GM12878 (cell line): Measurements from ENCODE around the gene ARID1A. TPM values are rescaled to one million over a fixed set of nuclear protein-coding genes. Genes with fewer than 3 reads are reported as not detected.

Experiments
- BMI1 ChIP-seq: fragments of 450-650 bp; IDR thresholded peaks from 2 replicates; pipeline ENCODE4 v1.6.1; 2016; ENCODE audit warnings: mild to moderate bottlenecking, moderate library complexity, borderline replicate concordance
- CREB1 ChIP-seq: IDR thresholded peaks from 2 replicates; pipeline ENCODE4 v1.6.1; 2012; ENCODE audit warnings: low read depth, mild to moderate bottlenecking, inconsistent platforms
- CTCF ChIP-seq, 3 experiments: IDR thresholded peaks in 2 of 3; conservative IDR thresholded peaks in 1 of 3; 2 replicates each; pipeline ENCODE4 v1.5.1; 2011; ENCODE audit warnings: low read depth in 3 of 3, low read length in 3 of 3, mild to moderate bottlenecking in 3 of 3, control low read depth in 2 of 3, moderate library complexity in 2 of 3, inconsistent platforms in 1 of 3, mixed read lengths in 1 of 3; ENCODE audit not compliant: control insufficient read depth in 2 of 3, insufficient read depth in 1 of 3; ENCODE audit errors: extremely low read depth in 1 of 3
- E4F1 ChIP-seq: fragments of 450-650 bp; IDR thresholded peaks from 2 replicates; pipeline ENCODE4 v1.6.1; 2018; ENCODE audit warnings: borderline replicate concordance, mild to moderate bottlenecking; ENCODE audit not compliant: partially characterized antibody
- ETV6 ChIP-seq, 2 experiments: fragments of 450-650 bp in 1 of 2; IDR thresholded peaks in 1 of 2; conservative IDR thresholded peaks in 1 of 2; 2 replicates each; pipeline ENCODE4 v1.6.1; 2014; ENCODE audit warnings: antibody characterized with exemption in 1 of 2, borderline replicate concordance in 1 of 2, low read depth in 1 of 2, mild to moderate bottlenecking in 1 of 2, moderate library complexity in 1 of 2
- FOXM1 ChIP-seq: IDR thresholded peaks from 2 replicates; pipeline ENCODE4 v1.6.1; 2012; ENCODE audit warnings: low read depth, mild to moderate bottlenecking, inconsistent platforms, low read length, moderate library complexity
- IKZF1 ChIP-seq: fragments of 450-650 bp; conservative IDR thresholded peaks from 2 replicates; pipeline ENCODE4 v1.6.1; 2017; ENCODE audit warnings: antibody characterized with exemption, mild to moderate bottlenecking
- NFYA ChIP-seq: IDR thresholded peaks from 2 replicates; pipeline ENCODE4 v1.6.1; 2011; ENCODE audit warnings: low read depth, mild to moderate bottlenecking, low read length, improper control_type of control experiment, borderline replicate concordance
- NKRF ChIP-seq: fragments of 450-650 bp; conservative IDR thresholded peaks from 2 replicates; pipeline ENCODE4 v1.6.1; 2017; ENCODE audit warnings: mild to moderate bottlenecking, moderate library complexity
- NR2F1 ChIP-seq: fragments of 450-650 bp; conservative IDR thresholded peaks from 2 replicates; pipeline ENCODE4 v1.6.1; 2017; ENCODE audit warnings: mild to moderate bottlenecking
- PRDM15 ChIP-seq: fragments of 450-650 bp; formaldehyde crosslinking; IDR thresholded peaks from 2 replicates; pipeline ENCODE4 v1.4.0; 2020; ENCODE audit warnings: mild to moderate bottlenecking, moderate library complexity
- RAD21 ChIP-seq: IDR thresholded peaks from 2 replicates; pipeline ENCODE4 v1.6.1; 2011; ENCODE audit warnings: mild to moderate bottlenecking, low read depth, low read length, moderate library complexity; ENCODE audit not compliant: insufficient read depth
- RAD51 ChIP-seq: fragments of 450-650 bp; IDR thresholded peaks from 2 replicates; pipeline ENCODE4 v1.6.1; 2016; ENCODE audit warnings: moderate library complexity, mild to moderate bottlenecking, inconsistent platforms
- SUZ12 ChIP-seq: fragments of 200-600 bp; sonication (generic); IDR thresholded peaks from one replicate; pipeline ENCODE4 v1.6.1; 2018; ENCODE audit warnings: antibody characterized with exemption, mild to moderate bottlenecking; ENCODE audit not compliant: unreplicated experiment
- ZBTB33 ChIP-seq: fragments of 450-650 bp; IDR thresholded peaks from 2 replicates; pipeline ENCODE4 v1.6.1; 2017; ENCODE audit warnings: mild to moderate bottlenecking
- polyA plus RNA-seq, 11 experiments: library from polyadenylated mRNA; depleted of rRNA in 4 of 11; unstranded in 6 of 11; stranded (reverse) in 5 of 11; fragments of >200 nt; fragmentation: Nextera tagmentation in 4 of 11; fragmentation: Illumina TruSeq in 1 of 11; extraction: Ambion mirVana in 4 of 11; extraction: Trizol in 1 of 11; gene quantifications; 1 replicate in 1 of 11; 2 replicates in 10 of 11; pipeline versions ENCODE4 v1.2.1 to v1.2.3, GENCODE V29; 2011 to 2016; ENCODE audit warnings: inconsistent platforms in 2 of 11, missing spikeins in 2 of 11, low read depth in 1 of 11
- total RNA-seq, 4 experiments: library from RNA; depleted of rRNA in 3 of 4; stranded (reverse); fragments of >200 nt in 3 of 4; fragmentation: Illumina TruSeq in 1 of 4; extraction: Trizol in 1 of 4; gene quantifications; 2 replicates each; pipeline versions ENCODE4 v1.2.1 to v1.2.3, GENCODE V29; 2013 to 2021

Gene ARID1A
- total and polyA plus RNA-seq, 10 of the 15 experiments (the other 5 are each of a cell fraction or from before 2014, with no cell fraction given) = 10.0 to 98.0 (median 23.5) TPM

GRCh38 chr1:26744075-26744959, 48.5 kb downstream of the ARID1A start (continued):
- TF ChIP-seq FOXM1 = peak; percentile 74; the same call in 1 of the 2 replicates
- no peak for TF ChIP-seq PRDM15 (CRISPR knock-in tag)
- TF ChIP-seq NKRF = no peak
- peak; percentile 84 for TF ChIP-seq CREB1
- TF ChIP-seq ETV6 (conservative IDR thresholded peaks at IDR 0.05 in 1 of 2, IDR thresholded peaks at IDR 0.05 in 1 of 2; ENCODE audit: borderline replicate concordance in 1 of 2, low read depth in 1 of 2) = peak in 1 of 2 experiments; percentile 99; a peak in 2 of 4 replicates
- peak; percentile 95 for TF ChIP-seq IKZF1
- TF ChIP-seq RAD51 = peak; percentile 70
- TF ChIP-seq NFYA = no peak
- TF ChIP-seq SUZ12 = no peak
- TF ChIP-seq NR2F1 = no peak
- peak; percentile 51 for TF ChIP-seq E4F1
- TF ChIP-seq ZBTB33 = no peak
- TF ChIP-seq BMI1 = no peak
- TF ChIP-seq CTCF (IDR thresholded peaks at IDR 0.05 in 2 of 3, conservative IDR thresholded peaks at IDR 0.05 in 1 of 3; ENCODE audit: control insufficient read depth in 2 of 3, extremely low read depth in 1 of 3, insufficient read depth in 1 of 3, low read depth in 3 of 3, low read length in 3 of 3) = no peak
- TF ChIP-seq RAD21 = no peak; the same call in 1 of the 2 replicates
